ENCODE measurements around the gene SLAIN1. TPM values are rescaled to one million over a fixed set of nuclear protein-coding genes. Genes with fewer than 3 reads are reported as not detected.

Gene SLAIN1
- total RNA-seq, 4 donors from 2014 or later, result 3.0 to 7.5 (median 4.4) TPM

- H3K4me3 ChIP-seq (ENCODE audit: low read depth, poor library complexity, severe bottlenecking), result no peak overlapping the region
- WGBS, 2 donors, result 74 to 91% methylated on average over 2 of the region's 2 CpGs
- DNase-seq (ENCODE audit: low spot score in 2 of 2), result no peak
- TF ChIP-seq, protein P1, sequence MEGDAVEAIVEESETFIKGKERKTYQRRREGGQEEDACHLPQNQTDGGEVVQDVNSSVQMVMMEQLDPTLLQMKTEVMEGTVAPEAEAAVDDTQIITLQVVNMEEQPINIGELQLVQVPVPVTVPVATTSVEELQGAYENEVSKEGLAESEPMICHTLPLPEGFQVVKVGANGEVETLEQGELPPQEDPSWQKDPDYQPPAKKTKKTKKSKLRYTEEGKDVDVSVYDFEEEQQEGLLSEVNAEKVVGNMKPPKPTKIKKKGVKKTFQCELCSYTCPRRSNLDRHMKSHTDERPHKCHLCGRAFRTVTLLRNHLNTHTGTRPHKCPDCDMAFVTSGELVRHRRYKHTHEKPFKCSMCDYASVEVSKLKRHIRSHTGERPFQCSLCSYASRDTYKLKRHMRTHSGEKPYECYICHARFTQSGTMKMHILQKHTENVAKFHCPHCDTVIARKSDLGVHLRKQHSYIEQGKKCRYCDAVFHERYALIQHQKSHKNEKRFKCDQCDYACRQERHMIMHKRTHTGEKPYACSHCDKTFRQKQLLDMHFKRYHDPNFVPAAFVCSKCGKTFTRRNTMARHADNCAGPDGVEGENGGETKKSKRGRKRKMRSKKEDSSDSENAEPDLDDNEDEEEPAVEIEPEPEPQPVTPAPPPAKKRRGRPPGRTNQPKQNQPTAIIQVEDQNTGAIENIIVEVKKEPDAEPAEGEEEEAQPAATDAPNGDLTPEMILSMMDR (IDR thresholded peaks at IDR 0.05), result no peak
- no peak for TF ChIP-seq POLR2A (IDR thresholded peaks at IDR 0.05)
- intact Hi-C loops (cut with DNase I; ENCODE audit: low total_unique reads), result no loop called here
These were observed 4.0 kb upstream of the SLAIN1 start for GRCh38 chr13:77693449-77693940.

GRCh38 chr13:77696006-77696878, 1.2 kb upstream of the SLAIN1 start:
- intact Hi-C loops (cut with DNase I; ENCODE audit: low total_unique reads), result no loop called here
- no peak overlapping the region for H3K4me3 ChIP-seq (ENCODE audit: low read depth, poor library complexity, severe bottlenecking)
- TF ChIP-seq POLR2A (IDR thresholded peaks at IDR 0.05), result no peak
- TF ChIP-seq, protein P1 (IDR thresholded peaks at IDR 0.05), result no peak
- DNase-seq (ENCODE audit: low spot score in 2 of 2), result no peak
- WGBS, 2 donors, result 16 to 20% methylated on average over 9 of the region's 9 CpGs

DNA sequence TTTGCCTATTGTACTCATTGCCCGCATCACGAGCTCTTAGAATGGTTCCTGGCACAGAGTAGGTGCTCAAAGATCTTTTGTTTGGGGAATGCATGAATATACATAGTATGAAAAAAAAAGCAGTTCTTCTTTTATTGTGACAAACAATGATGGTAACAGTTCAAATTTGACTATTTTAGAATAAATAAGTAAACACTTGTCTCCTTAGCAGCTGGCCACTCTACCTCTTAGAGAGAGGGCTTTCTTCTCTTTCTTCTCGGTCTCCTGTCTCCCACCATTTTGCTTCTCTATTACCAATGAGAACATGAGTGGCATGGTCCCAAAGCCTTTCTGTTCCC, 639 bp upstream of the SLAIN1 start:
- no peak for DNase-seq (ENCODE audit: low spot score in 2 of 2)
- whole genome bisulfite sequencing, 2 donors, result 20 to 28% methylated on average over 3 of the region's 3 CpGs
- intact Hi-C loops (cut with DNase I; ENCODE audit: low total_unique reads), result no loop called here
- H3K4me3 ChIP-seq (ENCODE audit: low read depth, poor library complexity, severe bottlenecking), result peak overlapping the region; percentile 3
- no peak for TF ChIP-seq POLR2A (IDR thresholded peaks at IDR 0.05)
- TF ChIP-seq, protein P1 (IDR thresholded peaks at IDR 0.05), result no peak

GRCh38 chr13:77698201-77699058, 943 bp downstream of the SLAIN1 start:
- peak in 1 of 2 donors; percentile 85 for DNase-seq (ENCODE audit: low spot score in 2 of 2)

GRCh38 chr13:77699059-77699680, 1.7 kb downstream of the SLAIN1 start:
- intact Hi-C loops (cut with DNase I; ENCODE audit: low total_unique reads), result no loop called here
- TF ChIP-seq, protein P1 (IDR thresholded peaks at IDR 0.05), result no peak
- TF ChIP-seq POLR2A (IDR thresholded peaks at IDR 0.05), result no peak

More at GRCh38 chr13:77698201-77699058, 943 bp downstream of the SLAIN1 start:
- H3K4me3 ChIP-seq (ENCODE audit: low read depth, poor library complexity, severe bottlenecking), result peak overlapping the region; percentile 70
- TF ChIP-seq, protein P1 (IDR thresholded peaks at IDR 0.05), result no peak
- TF ChIP-seq POLR2A (IDR thresholded peaks at IDR 0.05), result no peak
- intact Hi-C loops (cut with DNase I; ENCODE audit: low total_unique reads), result no loop called here
- 1% methylated on average over 20 to 27 of the region's 75 CpGs for WGBS, 2 donors

More at GRCh38 chr13:77699059-77699680, 1.7 kb downstream of the SLAIN1 start:
- WGBS, 2 donors, result 1% methylated on average over 4 of the region's 4 CpGs
- H3K4me3 ChIP-seq (ENCODE audit: low read depth, poor library complexity, severe bottlenecking), result peak overlapping the region; percentile 70
- DNase-seq (ENCODE audit: low spot score in 2 of 2), result no peak
